IgD-negative memory B cell (primary cell): ENCODE data around the gene RANBP3. TPM values are rescaled to one million over a fixed set of nuclear protein-coding genes. Genes with fewer than 3 reads are reported as not detected.
"Not testable (repeated sequence)": the region's sequence is repeated elsewhere in the genome, so short reads cannot be mapped to it uniquely, and the experiment has no call there.

ENCODE experiments used
- H3K27ac Mint-ChIP-seq, 3 donors: one replicate each; pipeline ENCODE4 v1.8.0; 2020 to 2022; ENCODE audit warnings: mild to moderate bottlenecking in 3 of 3, mixed read lengths in 3 of 3, moderate library complexity in 1 of 3
- H3K27me3 Mint-ChIP-seq: one replicate; pipeline ENCODE4 v1.8.0; 2021; ENCODE audit warnings: mixed read lengths
- H3K36me3 Mint-ChIP-seq: one replicate; pipeline ENCODE4 v1.8.0; 2020; ENCODE audit warnings: mild to moderate bottlenecking, mixed read lengths
- H3K4me1 Mint-ChIP-seq, 3 donors: one replicate each; pipeline ENCODE4 v1.8.0; 2020 to 2022; ENCODE audit warnings: mixed read lengths in 3 of 3, mild to moderate bottlenecking in 1 of 3
- H3K4me3 Mint-ChIP-seq, 4 donors: one replicate each; pipeline ENCODE4 v1.8.0; 2020 to 2022; ENCODE audit warnings: mild to moderate bottlenecking in 4 of 4, mixed read lengths in 4 of 4, moderate library complexity in 3 of 4
- H3K9me3 Mint-ChIP-seq, 3 donors: one replicate each; pipeline ENCODE4 v1.8.0; 2020 to 2021; ENCODE audit warnings: mixed read lengths in 3 of 3, mild to moderate bottlenecking in 1 of 3
- polyA plus RNA-seq: library from polyadenylated mRNA; unstranded; fragments of 300-500 nt; fragmentation: Illumina TruSeq; gene quantifications from one replicate; pipeline ENCODE4 v1.2.3, GENCODE V29; 2021

The RANBP3 gene, protein sequence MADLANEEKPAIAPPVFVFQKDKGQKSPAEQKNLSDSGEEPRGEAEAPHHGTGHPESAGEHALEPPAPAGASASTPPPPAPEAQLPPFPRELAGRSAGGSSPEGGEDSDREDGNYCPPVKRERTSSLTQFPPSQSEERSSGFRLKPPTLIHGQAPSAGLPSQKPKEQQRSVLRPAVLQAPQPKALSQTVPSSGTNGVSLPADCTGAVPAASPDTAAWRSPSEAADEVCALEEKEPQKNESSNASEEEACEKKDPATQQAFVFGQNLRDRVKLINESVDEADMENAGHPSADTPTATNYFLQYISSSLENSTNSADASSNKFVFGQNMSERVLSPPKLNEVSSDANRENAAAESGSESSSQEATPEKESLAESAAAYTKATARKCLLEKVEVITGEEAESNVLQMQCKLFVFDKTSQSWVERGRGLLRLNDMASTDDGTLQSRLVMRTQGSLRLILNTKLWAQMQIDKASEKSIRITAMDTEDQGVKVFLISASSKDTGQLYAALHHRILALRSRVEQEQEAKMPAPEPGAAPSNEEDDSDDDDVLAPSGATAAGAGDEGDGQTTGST
- 9.4 TPM for polyA plus RNA-seq

DNA sequence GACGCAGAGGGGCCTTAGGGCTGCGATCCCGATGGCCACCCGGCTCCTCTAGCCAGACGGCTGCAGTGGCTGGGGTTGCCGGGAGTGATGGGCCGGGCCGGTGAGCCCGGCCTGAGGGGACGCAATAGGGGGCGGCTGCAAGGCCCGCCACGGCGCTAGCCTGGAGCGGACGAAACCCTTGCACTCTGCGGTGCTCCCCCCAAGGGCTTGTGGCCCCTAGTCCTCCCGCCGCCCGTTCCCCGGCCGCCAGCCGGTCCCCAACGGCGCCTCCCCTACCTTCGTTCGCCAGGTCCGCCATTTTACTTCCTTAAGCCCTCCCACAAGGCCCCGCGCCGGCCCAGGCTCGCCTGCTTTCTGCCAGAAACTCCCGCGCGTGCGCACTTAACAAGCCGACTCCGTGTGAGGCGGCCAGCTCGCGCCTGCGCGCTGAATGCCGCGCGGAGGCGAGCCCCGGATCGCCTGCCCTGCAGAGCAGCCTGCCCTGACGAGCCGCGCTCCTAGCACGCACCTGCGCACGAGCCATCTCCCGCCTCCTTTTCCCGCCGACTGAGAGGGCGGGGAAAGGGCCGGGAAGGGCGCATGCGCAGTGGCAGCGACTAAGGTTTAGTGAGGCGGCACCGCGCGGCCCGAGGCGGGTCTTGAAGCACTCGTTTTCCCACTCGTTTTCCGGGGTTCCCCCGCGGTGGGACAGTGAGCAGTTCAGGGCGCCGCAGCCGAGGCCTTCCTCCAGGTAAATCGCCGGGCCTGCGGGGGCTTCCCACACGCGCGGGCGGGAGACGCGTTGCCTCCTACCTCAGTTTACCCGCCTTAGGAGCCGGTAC is at the start of gene RANBP3:
Gene RANBP3 (minus strand): TSS at position 356 of the 821 bp plus-strand sequence. CDS start 58 bp downstream, at position 298.
- peaks cover 31 to 36% (median 31%) of the 10 kb centered on the region in 3 donors for H3K4me1 Mint-ChIP-seq
- peaks cover 2% of the 10 kb centered on the region for H3K36me3 Mint-ChIP-seq
- H3K27ac Mint-ChIP-seq = peak within 1 kb of the TSS; percentile 96 to 97 (median 96)
- peaks cover 1% of the 10 kb centered on the region for H3K27me3 Mint-ChIP-seq
- H3K9me3 Mint-ChIP-seq = no peaks in the 10 kb centered on the region
- peak within 1 kb of the TSS; percentile 91 to 98 (median 96) for H3K4me3 Mint-ChIP-seq

DNA sequence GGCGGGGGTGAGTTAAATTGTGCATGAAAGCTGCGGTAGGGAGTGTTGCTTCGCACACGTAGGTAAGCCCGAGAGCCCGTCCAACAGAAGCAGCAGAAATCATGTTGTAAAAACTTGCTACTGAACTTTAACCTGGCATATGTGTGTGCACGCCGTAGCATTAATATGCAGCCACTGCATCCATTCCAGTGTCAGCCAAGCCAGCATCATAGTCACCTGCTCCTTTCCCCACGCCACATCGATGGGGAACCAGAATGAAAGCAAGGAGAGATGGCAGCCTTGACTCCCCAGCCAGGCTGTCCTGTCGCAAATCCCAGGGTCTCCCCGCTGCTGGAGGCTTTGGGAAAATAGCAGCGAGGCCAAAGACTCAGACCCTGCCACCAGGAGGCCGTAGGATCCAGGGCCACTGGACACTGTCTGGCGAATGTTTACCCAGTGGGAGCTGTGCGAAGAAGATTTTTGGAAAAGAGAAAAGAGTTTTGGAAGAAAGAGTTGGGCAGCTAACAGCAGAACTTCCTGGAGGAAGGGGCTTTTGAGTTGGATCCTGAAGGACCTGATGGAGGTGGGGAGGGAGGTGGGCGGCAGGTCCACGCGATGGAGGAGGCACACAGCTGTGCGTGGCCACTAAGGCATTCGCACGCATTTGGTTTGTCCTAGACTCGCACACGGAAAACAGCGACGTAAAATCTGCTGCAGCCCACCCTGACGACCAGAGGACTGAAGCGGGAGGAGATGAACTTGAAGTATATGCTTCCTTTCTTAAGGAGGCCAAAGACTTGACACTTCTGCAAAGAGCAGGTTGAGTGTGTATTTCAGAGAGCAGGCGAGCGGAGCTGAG is 48.7 kb upstream of the RANBP3 start:
- Mint-ChIP-seq H3K4me3 (no peak overlapping the region), H3K27ac (peak overlapping the region in 1 of 3 donors; percentile 54), H3K36me3 (no peaks in the 10 kb centered on the region), H3K27me3 (peaks cover 4% of the 10 kb centered on the region), H3K4me1 (no peaks in the 10 kb centered on the region), H3K9me3 (no peaks in the 10 kb centered on the region)

DNA sequence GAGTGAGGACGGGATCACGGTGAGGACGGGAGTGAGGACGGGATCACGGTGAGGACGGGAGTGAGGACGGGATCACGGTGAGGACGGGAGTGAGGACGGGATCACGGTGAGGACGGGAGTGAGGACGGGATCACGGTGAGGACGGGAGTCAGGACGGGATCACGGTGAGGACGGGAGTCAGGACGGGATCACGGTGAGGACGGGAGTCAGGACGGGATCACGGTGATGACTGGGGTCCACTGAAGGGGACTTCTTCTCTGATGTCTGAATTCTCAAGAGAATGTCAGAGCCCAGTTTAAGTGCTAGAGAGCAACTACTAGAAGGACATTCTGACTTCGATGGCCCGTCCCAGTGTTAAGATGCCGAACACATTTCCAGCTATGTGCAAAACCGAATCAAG is 46.8 kb upstream of the RANBP3 start:
- H3K9me3 Mint-ChIP-seq, H3K36me3 Mint-ChIP-seq, H3K27ac Mint-ChIP-seq, H3K27me3 Mint-ChIP-seq, H3K4me3 Mint-ChIP-seq, H3K4me1 Mint-ChIP-seq: not testable (repeated sequence)

DNA sequence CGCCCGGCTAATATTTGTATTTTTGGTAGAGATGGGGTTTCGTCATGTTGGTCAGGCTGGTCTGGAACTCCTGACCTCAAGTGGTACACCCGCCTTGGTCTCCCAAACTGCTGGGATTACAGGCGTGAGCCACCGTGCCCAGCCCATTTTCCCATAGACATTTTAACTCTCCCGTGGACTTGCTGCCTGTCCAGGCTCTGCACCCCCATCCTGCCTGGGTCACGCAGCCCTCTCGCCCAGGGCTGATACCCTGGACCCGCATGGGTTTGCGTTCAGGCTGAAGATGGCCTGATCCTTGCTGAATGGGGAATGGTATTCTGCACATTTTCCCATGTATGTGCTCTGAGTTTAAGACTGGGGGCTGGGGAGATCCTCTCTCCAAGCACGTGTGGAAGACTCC is 46.0 kb upstream of the RANBP3 start:
- H3K9me3 Mint-ChIP-seq = no peaks in the 10 kb centered on the region
- H3K27me3 Mint-ChIP-seq = peaks cover 9% of the 10 kb centered on the region
- no peaks in the 10 kb centered on the region for H3K4me1 Mint-ChIP-seq
- H3K36me3 Mint-ChIP-seq = peaks cover 4% of the 10 kb centered on the region
- no peak overlapping the region for H3K27ac Mint-ChIP-seq
- no peak overlapping the region for H3K4me3 Mint-ChIP-seq

DNA sequence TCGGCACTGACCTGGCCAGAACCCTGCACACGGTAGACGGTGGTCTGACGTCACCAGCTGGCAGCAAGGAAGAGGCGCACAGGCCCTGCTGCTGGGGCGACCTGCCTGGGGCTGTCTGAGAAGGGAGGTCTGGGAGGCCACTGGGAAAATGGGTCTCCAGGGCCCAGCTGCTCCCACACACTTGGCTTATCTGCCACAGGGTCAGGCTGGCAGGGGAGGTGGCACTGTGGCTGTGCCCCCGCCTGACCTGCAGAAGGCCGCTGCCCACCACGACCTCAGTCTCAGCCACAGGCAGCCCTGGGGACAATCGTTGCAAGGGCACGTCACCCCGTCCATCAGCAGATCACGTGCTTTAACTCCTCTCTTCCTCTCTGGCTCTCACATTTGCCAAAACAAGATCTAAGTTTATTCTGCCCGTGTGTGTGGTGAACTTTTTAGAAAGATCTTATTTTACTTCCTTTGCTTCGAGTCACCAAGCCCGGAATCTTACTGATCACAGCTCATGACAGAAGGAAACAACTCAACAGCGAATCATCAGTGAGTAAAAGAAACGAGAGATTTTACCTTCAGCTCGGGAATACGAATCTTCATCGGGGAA is 45.2 kb upstream of the RANBP3 start:
- H3K27me3 Mint-ChIP-seq = peaks cover 9% of the 10 kb centered on the region

DNA sequence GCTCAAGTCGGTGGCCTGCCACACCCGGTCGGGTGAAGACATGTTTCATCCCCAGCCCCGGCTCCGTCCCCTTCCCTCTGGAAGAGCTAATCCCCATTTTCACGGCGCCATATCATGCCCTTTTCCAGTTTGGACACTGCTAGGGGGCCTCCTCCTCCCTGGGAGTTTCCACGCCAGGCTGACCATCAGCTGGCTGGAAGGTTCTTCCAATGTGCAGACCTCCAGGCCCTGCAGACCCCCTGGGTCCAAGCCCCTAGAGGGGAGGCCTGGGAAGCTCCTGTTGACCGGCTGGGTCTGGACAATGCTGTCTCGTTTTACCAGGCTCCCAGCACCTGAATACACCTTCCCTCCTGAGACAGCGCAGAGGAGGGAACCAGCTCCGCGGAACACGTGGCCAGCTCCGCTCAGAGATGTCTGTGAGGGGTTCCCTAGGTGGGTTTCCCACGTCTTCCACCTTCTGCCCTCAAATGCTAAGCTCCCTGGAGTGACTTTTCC is 44.7 kb upstream of the RANBP3 start:
- Mint-ChIP-seq H3K27ac (no peak overlapping the region), H3K4me1 (no peaks in the 10 kb centered on the region), H3K27me3 (peaks cover 9% of the 10 kb centered on the region), H3K4me3 (no peak overlapping the region), H3K36me3 (peaks cover 4% of the 10 kb centered on the region), H3K9me3 (no peaks in the 10 kb centered on the region)

More for the DNA sequence above, 45.2 kb upstream of the RANBP3 start:
- Mint-ChIP-seq H3K27ac (no peak overlapping the region), H3K4me1 (no peaks in the 10 kb centered on the region), H3K36me3 (peaks cover 4% of the 10 kb centered on the region), H3K4me3 (no peak overlapping the region), H3K9me3 (no peaks in the 10 kb centered on the region)

DNA sequence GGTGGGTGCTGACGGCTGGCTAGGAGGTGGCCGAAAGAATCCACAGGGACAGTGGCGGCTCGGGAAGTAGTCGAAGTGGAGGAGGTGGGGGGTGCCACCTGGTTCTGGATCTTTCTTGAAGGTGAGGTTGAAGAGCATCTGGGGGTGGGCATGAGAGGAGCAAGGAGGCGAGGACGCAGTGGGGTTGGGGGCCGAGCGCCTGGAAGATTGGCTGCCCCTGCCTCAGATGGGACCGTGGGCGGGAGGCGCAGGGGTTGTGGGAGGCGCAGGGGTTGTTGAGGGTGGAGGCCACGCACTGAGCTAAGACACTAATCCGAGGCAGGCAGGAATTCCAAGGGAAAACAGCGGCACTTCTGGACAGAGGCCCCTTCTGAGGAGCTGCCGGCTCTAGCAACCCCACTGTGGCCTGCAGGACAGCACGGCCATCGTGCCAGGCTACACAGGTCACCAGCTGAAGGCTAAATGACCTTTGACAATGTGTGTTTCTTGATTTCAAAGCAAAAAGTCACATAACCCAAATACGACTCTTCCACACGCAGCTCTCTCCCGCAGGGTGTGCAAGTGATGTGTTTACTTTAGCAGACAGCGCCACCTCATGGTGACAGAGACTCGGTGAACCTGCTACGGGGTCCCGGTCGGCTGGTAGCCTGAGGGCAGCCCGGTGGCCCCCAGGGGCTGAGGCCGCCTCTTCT is 44.1 kb upstream of the RANBP3 start:
- peaks cover 9% of the 10 kb centered on the region for H3K27me3 Mint-ChIP-seq
- H3K4me3 Mint-ChIP-seq = peak overlapping the region in 1 of 4 donors; percentile 68
- no peaks in the 10 kb centered on the region for H3K9me3 Mint-ChIP-seq
- no peak overlapping the region for H3K27ac Mint-ChIP-seq
- peaks cover 4% of the 10 kb centered on the region for H3K36me3 Mint-ChIP-seq
- no peaks in the 10 kb centered on the region for H3K4me1 Mint-ChIP-seq

DNA sequence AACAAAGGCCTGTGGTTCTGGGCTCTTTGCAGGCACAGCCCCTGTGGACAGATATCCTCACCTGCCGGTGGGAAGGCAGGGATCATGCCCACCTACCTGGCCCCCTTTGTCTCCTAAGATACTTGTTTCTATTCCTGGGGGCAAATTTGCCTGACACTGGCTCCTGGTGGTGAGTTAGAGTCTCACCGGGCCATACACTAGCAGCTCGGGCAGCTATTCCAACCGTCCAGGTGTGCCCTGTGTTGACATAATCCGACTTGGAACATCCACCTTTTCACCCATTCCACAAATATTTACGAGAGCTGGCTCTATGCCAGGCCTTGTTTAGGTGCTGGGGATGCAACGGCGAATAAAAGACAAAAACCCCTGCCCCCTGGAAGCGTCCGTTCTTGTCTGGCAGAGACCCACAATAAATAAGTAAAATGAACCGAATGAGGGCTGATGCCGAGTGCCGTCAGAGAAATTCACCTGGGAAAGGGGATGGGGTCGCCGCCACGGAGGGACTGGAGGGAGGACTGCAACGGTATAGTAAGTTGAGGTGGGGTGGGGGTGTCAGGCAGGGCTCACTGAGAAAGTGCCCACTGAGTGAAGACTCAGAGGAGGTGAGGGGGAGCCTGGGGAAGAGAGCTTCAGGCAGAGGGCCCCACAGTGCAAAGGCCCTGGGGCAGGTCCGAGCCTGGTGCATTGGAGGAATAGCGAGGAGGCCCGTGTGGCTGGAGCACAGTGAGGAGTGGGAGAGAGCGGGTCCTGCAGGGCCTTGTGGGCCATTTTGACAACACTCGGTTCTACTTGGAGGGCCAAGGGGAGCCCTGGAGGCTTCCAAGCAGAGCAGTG is 43.2 kb upstream of the RANBP3 start:
- Mint-ChIP-seq H3K9me3 (no peaks in the 10 kb centered on the region), H3K36me3 (peaks cover 4% of the 10 kb centered on the region), H3K27ac (no peak overlapping the region)

DNA sequence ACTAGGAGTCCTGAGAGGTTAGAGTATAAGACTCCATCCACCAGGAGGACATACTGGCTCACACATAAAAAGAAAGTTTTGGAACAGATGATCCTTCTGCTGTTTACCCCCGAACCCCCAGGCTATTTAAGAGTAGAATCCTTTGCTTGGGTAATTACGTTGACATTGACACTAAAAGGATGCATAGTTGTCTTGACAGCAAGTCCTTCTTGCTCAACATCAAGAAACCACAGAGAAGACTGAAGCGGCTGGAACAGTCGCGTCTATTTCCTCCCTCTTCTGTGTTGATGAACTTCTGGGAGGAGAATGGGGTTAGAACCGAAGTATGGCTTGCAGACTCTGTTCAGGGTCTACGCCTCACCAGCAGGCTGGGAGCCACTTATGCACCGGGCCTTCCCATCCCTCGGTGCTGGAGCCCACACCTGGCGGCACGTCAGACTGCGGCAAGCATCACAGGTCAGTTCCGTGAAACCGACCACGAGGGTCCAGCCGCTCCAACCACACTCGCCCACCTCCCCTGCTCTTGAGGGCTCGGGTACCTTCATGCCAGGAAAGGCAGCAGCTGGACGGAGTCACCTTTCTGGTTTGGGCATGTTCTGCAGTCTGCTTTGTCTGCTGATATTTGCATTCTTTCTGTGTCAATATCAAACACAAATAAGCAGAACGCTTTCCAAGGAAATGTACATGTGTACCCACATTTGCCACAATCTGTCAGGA is 42.4 kb upstream of the RANBP3 start:
- Mint-ChIP-seq H3K4me3 (no peak overlapping the region), H3K27me3 (peaks cover 9% of the 10 kb centered on the region), H3K27ac (no peak overlapping the region), H3K36me3 (peaks cover 4% of the 10 kb centered on the region), H3K9me3 (no peaks in the 10 kb centered on the region), H3K4me1 (no peaks in the 10 kb centered on the region)

More for the DNA sequence above, 43.2 kb upstream of the RANBP3 start:
- H3K4me1 Mint-ChIP-seq = no peaks in the 10 kb centered on the region
- peaks cover 9% of the 10 kb centered on the region for H3K27me3 Mint-ChIP-seq
- peak overlapping the region in 1 of 4 donors; percentile 68 for H3K4me3 Mint-ChIP-seq

DNA sequence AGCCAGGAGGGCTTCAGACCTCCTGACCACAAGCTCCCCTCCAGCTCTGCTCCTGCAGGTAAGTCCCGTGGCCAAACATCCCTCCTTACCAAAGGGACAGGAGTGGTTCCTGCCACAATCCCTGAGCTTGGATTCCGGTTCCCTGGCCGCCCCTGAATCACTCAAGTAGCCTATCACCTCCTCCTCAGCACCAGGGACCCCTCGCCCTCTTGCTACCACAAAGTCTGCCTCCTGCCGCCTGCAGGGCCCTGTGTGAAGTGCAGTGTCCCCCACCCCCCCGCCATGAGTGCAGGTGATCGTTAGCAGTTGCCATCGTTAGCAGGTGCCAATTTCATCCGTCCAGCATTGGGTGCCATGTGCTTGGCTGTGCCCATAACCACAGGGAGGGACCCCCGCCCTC is 40.8 kb upstream of the RANBP3 start:
- H3K4me3 Mint-ChIP-seq = no peak overlapping the region
- H3K27me3 Mint-ChIP-seq = peaks cover 9% of the 10 kb centered on the region
- H3K9me3 Mint-ChIP-seq = no peaks in the 10 kb centered on the region
- no peaks in the 10 kb centered on the region for H3K4me1 Mint-ChIP-seq
- no peak overlapping the region for H3K27ac Mint-ChIP-seq
- peaks cover 4% of the 10 kb centered on the region for H3K36me3 Mint-ChIP-seq

DNA sequence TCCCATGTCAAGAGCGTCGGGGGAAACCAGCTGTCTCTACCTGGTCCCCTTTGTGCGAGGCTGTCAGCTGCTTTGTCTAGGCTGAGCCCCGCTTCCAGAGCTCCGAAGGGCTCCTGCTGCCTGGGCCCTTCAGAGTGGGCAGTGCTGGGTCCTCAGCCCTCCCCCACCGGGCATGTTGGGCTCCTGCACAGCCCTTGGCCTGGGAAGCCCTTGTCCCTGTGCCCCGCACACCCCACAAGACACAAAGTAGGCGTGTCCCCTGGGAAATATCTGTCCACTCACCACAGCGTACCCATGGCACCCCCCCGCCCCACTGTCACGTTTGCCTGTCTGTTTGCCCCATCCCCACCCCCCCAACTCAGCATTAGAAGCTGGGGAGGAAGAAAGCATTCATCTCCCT is 39.6 kb upstream of the RANBP3 start:
- H3K4me3 Mint-ChIP-seq = no peak overlapping the region
- no peaks in the 10 kb centered on the region for H3K9me3 Mint-ChIP-seq
- H3K27ac Mint-ChIP-seq = no peak overlapping the region
- H3K4me1 Mint-ChIP-seq = no peaks in the 10 kb centered on the region
- peaks cover 4% of the 10 kb centered on the region for H3K36me3 Mint-ChIP-seq
- peaks cover 9% of the 10 kb centered on the region for H3K27me3 Mint-ChIP-seq

DNA sequence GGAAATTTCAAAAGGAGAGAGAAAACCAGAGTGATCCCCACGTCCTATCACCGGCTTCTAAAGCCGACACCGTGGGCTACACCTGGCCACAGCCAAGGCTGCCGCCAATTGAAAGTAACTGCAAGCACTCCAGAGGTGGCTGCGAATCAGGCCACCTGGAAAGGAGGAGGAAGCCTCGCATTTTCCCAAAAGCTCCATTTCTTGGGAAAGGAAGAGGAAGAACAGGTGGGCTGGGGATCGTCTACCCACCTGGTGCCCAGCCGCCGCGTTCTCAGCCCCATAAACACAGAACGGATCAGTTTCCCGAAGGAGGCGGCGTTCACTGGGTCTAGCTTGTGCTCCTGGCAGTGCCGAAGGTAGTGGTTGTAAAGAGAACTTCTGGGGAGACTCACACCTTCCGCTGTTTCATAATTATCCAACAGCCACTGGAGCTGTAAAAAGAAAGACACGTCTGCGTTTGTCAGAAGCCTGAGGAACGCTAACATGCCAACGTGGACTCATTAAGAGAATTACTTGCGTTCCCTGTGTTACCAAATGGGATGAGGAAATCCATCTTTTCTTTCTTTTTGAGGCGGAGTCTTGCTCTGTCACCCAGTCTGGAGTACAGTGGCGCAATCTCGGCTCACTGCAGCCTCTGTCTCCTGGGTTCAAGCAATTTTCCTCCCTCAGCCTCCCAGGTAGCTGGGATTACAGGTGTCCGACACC is 38.1 kb upstream of the RANBP3 start:
- no peaks in the 10 kb centered on the region for H3K9me3 Mint-ChIP-seq
- peaks cover 4% of the 10 kb centered on the region for H3K36me3 Mint-ChIP-seq
- H3K27me3 Mint-ChIP-seq = peaks cover under 1% of the 10 kb centered on the region
- no peak overlapping the region for H3K4me3 Mint-ChIP-seq
- no peaks in the 10 kb centered on the region for H3K4me1 Mint-ChIP-seq
- no peak overlapping the region for H3K27ac Mint-ChIP-seq
